ENCODE data around the gene NTM.

DNA sequence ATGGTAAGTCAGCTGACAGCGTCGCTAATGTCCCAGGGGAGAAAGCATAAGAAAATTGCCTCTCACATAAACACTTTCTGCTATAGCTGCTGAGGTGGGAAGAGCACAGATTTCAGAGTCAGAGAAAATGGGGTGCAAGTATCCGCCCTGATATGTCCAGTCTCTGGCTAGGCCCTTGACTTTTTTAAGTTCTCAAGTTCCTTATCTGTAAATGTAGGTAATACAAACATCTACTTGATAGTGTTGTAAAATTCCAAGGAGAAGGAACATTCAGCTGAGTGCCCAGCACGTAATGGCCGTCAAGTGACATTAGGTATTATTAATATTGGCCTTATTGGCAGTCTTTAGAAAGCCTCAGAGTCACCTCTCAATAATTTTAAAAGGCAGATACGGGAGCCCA, 143.6 kb downstream of the NTM start:
- TF ChIP-seq CTCF (IDR thresholded peaks at IDR 0.05): no peak
- no peak for TF ChIP-seq EP300 (IDR thresholded peaks at IDR 0.05)
- no peak for TF ChIP-seq POLR2A (IDR thresholded peaks at IDR 0.05)
- no peak for TF ChIP-seq POLR2AphosphoS5 (IDR thresholded peaks at IDR 0.05)
